GM18526 (cell line): ENCODE data around the gene CHD6.

ENCODE experiments used
- POLR2A ChIP-seq: IDR thresholded peaks from 3 replicates; pipeline ENCODE4 v1.6.1; 2011; ENCODE audit not compliant: insufficient read length; ENCODE audit errors: extremely low read depth

The CHD6 gene

GRCh38 chr20:41572010-41572572, 46.1 kb downstream of the CHD6 start:
- TF ChIP-seq POLR2A, result no peak

- TF ChIP-seq POLR2A, result no peak
Measured at GRCh38 chr20:41571006-41571405, 47.2 kb downstream of the CHD6 start.

GRCh38 chr20:41570557-41570956, 47.6 kb downstream of the CHD6 start:
- TF ChIP-seq POLR2A, result no peak

- no peak for TF ChIP-seq POLR2A
Measured at GRCh38 chr20:41567615-41568014, 50.6 kb downstream of the CHD6 start.

GRCh38 chr20:41566896-41567527, 51.2 kb downstream of the CHD6 start:
- TF ChIP-seq POLR2A, result no peak

- no peak for TF ChIP-seq POLR2A
Measured at GRCh38 chr20:41563087-41563486, 55.1 kb downstream of the CHD6 start.

GRCh38 chr20:41560970-41561369, 57.2 kb downstream of the CHD6 start:
- TF ChIP-seq POLR2A, result no peak

GRCh38 chr20:41559658-41560057, 58.5 kb downstream of the CHD6 start:
- no peak for TF ChIP-seq POLR2A

- TF ChIP-seq POLR2A, result no peak
Measured at GRCh38 chr20:41553142-41553879, 64.9 kb downstream of the CHD6 start.

- TF ChIP-seq POLR2A, result no peak
Measured at GRCh38 chr20:41552295-41553068, 65.7 kb downstream of the CHD6 start.

GRCh38 chr20:41551011-41551705, 67.0 kb downstream of the CHD6 start:
- no peak for TF ChIP-seq POLR2A

- TF ChIP-seq POLR2A, result no peak
Measured at GRCh38 chr20:41547221-41547620, 71.0 kb downstream of the CHD6 start.

GRCh38 chr20:41546535-41546934, 71.6 kb downstream of the CHD6 start:
- TF ChIP-seq POLR2A, result no peak

GRCh38 chr20:41544472-41544871, 73.7 kb downstream of the CHD6 start:
- TF ChIP-seq POLR2A, result no peak

- TF ChIP-seq POLR2A, result no peak
Measured at GRCh38 chr20:41540918-41541317, 77.3 kb downstream of the CHD6 start.
